SK-N-SH (cell line): ENCODE results near the gene ZNF567.

Experiments
- POLR2AphosphoS5 ChIP-seq: IDR thresholded peaks from 2 replicates; pipeline ENCODE4 v1.6.1; 2012; ENCODE audit warnings: low read depth, low read length
- TAF1 ChIP-seq: IDR thresholded peaks from 2 replicates; pipeline ENCODE4 v1.6.1; 2012; ENCODE audit warnings: low read depth, mild to moderate bottlenecking, low read length, moderate library complexity, borderline replicate concordance
- TF ChIP-seq, protein P1 (sequence below): fragments of 200-600 bp; sonication (generic); IDR thresholded peaks from 2 replicates; pipeline ENCODE4 v1.6.1; 2017; ENCODE audit warnings: antibody characterized with exemption, mild to moderate bottlenecking, moderate library complexity
- TF ChIP-seq, protein P2 (sequence below): IDR thresholded peaks from 2 replicates; pipeline ENCODE4 v1.4.0; 2012; ENCODE audit warnings: low read depth, borderline replicate concordance

DNA sequence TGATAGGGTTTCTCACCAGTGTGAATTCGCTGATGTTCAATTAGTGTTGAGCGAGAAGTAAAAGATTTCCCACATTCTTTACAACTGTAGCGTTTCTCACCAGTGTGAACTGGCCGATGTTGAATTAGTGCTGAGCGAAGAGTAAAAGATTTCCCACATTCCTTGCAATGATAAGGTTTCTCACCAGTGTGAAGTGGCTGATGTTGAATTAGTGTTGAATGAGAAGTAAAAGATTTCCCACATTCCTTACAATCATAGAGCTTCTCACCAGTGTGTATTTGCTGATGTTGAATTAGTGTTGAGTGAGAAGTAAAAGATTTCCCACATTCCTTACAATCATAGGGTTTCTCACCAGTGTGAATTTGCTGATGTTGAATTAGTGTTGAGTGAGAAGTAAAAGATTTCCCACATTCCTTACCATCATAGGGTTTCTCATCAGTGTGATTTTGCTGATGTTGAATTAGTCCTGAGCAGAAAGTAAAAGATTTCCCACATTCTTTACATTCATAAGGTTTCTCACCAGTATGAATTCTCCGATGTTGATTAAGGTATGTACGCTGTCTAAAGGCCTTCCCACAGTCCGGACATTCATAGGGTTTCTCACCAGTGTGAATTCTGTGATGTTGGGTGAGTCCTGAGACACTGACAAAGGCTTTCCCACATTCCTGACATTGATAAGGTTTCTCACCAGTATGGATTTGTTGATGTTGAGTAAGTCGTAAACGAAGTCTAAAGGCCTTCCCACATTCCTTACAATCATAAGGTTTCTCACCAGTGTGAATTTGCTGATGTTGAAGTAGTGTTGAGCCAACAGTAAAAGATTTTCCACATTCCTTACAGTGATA is 61.2 kb downstream of the ZNF567 start:
- TF ChIP-seq, protein P1, sequence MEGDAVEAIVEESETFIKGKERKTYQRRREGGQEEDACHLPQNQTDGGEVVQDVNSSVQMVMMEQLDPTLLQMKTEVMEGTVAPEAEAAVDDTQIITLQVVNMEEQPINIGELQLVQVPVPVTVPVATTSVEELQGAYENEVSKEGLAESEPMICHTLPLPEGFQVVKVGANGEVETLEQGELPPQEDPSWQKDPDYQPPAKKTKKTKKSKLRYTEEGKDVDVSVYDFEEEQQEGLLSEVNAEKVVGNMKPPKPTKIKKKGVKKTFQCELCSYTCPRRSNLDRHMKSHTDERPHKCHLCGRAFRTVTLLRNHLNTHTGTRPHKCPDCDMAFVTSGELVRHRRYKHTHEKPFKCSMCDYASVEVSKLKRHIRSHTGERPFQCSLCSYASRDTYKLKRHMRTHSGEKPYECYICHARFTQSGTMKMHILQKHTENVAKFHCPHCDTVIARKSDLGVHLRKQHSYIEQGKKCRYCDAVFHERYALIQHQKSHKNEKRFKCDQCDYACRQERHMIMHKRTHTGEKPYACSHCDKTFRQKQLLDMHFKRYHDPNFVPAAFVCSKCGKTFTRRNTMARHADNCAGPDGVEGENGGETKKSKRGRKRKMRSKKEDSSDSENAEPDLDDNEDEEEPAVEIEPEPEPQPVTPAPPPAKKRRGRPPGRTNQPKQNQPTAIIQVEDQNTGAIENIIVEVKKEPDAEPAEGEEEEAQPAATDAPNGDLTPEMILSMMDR: no peak
- TF ChIP-seq POLR2AphosphoS5 (no peak), TAF1 (no peak)
- TF ChIP-seq, protein P2, sequence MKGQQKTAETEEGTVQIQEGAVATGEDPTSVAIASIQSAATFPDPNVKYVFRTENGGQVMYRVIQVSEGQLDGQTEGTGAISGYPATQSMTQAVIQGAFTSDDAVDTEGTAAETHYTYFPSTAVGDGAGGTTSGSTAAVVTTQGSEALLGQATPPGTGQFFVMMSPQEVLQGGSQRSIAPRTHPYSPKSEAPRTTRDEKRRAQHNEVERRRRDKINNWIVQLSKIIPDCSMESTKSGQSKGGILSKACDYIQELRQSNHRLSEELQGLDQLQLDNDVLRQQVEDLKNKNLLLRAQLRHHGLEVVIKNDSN: no peak
